C4-2B (cell line): Measurements from ENCODE around the gene KRT71.

Experiments
- CTCF ChIP-seq: fragments of 450-650 bp; conservative IDR thresholded peaks from 2 replicates; pipeline ENCODE4 v1.5.1; 2017; ENCODE audit warnings: mild to moderate bottlenecking
- ZFX ChIP-seq: fragments of 450-650 bp; IDR thresholded peaks from 2 replicates; pipeline ENCODE4 v1.6.1; 2017

GRCh38 chr12:52521568-52522266 is 31.2 kb downstream of the KRT71 start:
- TF ChIP-seq CTCF (no peak), ZFX (no peak)
